Iris pigment epithelial cell (primary cell): ENCODE results near the gene ZNF827.
A peak's percentile ranks its signal among the peaks of the same experiment; 100 is the strongest.

Source experiments
- DNase-seq: peaks from one replicate; pipeline ENCODE4 v3.0.0-alpha.2; 2011; ENCODE audit warnings: low read depth

The ZNF827 gene

DNA sequence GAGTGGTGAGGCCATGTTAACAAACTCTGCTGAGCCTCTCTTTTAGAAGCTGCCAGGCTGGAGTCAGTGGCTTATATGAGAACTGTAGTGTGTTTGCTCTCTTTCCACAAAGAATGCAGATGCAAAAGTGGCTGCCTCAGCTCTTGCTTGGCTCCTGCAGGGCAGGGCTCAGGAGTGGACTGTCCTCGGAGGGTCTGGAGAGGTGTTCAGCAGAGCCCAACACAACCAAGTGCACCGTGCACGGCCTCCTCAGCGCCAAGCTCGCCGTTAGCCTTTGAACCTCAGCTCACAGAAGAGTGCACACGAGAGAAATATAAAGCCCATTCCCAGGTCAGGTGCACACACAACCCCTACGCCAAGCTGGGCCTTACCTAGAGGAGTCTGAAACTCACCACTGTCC, 175.9 kb downstream of the ZNF827 start:
- no peak for DNase-seq

DNA sequence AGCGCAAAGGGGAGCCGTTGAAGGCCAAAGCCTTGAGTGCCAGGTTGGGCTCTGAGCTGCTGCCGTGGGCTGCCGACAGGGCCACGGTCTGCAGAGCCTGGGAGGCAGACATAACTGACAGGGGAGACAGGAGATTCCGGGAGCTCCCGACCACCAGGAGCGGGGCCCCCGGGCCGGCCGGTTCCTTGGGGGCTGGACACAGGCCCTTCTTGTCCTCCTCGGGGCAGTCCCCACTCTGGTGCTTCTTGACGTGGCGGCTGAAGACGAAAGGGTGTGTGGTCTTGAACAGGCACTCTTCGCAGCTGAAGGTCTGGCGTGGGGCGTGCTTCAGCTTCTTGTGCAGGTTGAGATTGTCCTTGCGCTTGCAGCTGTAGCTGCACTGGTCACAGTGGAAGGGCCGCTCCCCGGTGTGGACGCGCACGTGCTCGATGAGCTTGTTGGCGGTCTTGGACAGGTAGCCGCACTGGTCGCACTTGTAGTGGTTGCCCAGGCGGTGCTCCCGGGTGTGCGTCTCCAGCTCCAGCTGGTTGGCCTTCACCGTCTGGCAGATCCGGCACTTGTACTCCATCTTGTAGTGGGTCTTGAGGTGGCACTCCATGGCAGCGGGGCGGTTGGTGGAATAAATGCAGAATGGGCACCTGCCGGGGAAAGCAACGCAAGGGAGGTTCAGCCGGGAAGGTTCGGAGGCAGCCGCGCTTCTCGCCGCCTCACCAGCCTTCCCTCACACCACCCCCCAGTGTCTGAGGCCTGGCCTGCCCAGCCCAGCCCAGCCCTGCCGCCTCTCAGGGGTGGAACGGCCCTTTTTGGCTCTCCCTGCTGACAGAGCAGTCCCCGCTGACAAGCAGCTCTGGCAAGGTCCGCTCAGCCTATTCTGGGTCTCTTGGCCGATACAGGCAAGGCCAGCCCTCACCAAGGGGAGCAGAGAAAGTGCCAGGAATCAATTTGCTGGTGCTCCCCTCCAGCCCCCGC, 177.4 kb downstream of the ZNF827 start:
- DNase-seq, result no peak

GRCh38 chr4:145760176-145760575, 178.4 kb downstream of the ZNF827 start:
- no peak for DNase-seq

DNA sequence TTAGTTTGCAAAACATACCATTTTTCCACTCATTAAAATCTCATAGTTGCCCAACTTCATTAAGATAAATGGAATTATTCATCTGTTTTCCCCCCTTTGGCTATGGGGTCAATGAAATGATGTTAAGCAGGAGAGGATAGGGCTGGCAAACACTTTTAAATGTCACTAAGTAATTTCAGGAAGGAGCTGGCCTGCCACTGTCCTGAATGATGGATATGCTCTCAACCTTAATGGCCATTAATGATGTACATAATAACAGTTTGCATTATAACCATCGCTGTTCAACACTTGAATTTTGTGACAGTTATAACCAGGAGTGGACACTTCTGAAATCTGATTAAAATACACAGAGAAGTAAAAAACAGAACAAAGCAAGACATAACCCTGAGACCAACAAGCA, 181.4 kb downstream of the ZNF827 start:
- no peak for DNase-seq

DNA sequence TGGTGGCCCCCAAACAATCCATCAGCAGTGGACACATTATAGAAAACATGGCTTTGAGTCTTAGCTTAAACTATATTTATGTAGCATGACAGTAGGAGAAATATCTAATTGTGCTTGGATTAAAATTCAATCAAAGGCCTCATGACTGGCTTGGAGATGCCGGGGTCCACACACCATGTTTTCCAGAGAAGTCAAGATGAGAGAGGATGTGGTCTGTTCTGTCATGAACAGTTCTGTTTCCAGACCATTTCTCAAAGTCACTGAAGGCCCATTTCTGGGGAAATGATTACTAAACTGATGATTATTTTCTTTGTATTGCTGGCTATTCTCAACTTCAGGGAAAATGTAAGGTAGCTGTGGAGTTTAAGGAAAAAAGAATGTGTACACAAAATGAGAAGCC, 182.4 kb downstream of the ZNF827 start:
- DNase-seq, result no peak

GRCh38 chr4:145755802-145756201, 182.8 kb downstream of the ZNF827 start:
- DNase-seq, result peak; percentile 62

- DNase-seq, result no peak
Observed at GRCh38 chr4:145743641-145744040, 195.0 kb downstream of the ZNF827 start.

DNA sequence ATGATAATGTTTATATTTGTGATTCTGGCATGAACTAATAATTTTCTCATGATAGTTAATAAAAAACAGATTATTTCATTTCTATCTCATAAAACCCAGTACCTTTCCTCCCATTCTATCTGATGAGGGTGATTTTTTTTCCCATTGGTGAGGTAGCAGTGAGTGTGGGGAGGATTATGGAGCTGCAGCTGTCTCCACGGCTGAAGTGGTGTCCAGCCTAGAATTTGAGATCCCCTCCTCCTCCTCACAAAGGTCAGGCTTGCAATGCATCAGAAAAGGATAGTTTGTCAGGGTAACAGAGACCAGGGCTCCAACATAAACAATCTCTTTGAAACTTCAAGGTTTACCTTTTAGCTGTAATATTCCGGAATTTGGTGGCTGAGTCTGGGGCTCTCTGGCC, 197.8 kb downstream of the ZNF827 start:
- no peak for DNase-seq

DNA sequence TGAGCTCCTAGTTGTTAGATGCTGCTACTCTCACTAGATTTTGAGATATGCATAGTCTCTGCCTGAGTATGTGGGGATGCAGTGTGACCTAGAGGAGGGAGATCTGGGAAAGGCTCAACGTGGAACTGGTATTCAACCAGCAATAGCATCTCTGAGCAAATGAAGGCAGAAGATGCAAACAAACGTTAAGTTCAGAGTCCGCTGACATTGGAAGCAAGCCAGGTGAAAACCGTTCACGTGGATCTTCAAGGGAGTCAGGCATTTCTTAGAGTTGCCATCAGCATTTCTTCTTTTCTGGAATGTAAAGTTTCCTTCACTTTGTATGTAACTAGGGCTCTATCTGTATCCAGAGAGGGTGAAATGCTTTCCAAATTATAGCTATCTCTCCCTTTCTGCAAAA, 198.8 kb downstream of the ZNF827 start:
- peak; percentile 56 for DNase-seq

DNA sequence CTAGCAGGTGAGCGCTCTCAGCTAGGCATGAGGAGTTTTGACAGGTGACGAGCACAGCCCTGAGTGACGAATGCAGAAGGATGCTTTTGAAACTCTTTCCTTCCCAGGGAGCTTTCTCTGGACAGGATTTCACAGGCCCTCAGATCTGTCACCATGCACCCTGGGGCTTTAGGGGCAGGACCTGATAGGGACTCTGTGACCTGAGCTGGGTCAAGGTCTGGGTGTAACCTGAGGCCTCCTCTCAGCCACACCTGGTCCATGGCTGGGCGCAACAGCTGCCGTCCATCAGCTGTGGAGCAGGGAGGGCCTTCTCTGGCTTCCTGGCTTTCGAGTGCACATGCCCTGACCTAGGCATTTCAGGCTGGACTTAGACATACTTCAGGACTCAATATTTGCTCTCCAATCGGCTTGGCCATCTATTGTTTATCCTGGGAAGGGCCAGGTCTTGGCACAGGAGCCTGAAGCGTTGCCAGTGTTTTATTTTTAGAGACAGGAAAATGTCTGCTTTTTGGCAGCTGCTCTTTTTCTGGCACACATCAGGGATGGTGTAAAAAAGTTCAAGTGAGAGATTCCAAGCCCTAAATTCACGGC, 202.3 kb downstream of the ZNF827 start:
- no peak for DNase-seq

DNA sequence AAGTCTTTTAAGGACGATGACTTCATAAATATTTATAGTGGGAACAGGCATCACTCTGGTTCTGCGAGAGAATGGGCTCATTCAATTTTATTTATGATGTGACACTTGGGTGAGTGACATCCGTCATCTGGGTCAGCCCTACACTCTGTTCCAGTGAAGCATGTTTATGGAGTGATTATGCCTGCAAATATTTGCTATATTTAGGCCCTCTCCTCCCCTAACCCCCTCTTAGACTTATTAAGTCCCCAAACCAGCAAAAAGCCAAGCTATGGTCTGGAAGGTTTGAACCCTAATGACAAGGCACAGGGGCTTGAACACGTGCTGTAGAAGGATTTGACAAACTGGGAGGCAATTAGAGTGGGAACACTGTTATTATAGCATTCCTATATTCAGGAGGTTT, 202.8 kb downstream of the ZNF827 start:
- DNase-seq, result no peak

DNA sequence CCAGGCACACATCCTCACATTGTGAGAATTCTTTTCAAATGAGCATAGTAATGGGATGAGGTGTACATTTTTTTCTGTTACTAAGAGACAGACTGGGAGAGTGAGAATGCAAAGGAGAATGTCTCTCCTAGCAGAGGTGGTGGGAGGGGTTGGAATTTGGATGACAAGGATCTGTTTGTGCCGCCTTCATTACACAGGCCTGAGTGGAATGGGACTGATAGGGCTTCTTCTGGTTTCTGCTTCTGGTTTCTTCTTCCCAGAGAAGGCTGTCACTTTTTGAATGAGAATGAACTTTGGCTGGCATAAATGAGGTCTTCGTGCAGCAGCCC, 203.3 kb downstream of the ZNF827 start:
- peak; percentile 97 for DNase-seq

DNA sequence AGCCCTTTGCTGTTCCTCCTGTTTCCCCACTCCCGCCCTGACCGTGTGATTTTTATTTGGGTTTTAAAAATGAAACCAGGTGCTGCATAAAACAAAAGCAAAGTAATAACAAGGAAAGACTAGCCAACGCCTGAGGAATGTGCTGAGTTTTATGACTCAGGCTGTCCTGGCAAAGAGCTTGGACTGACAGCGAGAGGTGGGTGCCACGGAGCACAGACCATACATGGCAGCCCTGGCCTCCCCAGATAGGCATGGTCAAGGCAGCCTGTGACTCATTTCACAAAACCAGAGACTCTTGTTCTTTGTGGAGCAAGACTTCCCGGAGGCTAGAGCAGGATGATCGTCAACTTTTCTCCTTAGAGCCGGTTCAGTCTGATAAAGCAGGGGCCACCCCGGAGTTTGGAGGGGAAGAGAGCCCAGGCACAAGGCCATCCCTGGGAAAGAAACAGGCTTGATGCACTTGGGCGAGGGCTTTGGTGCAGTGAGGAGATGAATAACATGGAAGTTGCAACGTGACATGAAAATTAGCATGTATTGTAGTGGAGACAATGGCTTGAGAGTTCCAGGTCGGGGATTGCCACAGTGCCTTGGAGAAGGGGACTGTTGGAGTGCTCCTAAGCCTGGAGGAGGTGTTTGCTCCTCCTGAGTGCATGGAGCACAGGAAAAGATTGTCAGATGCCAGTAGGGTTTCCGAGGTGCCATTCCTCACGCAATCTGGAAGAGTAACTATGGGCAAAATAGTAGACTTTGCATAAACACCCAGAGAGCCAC, 203.9 kb downstream of the ZNF827 start:
- DNase-seq, result peak; percentile 98

DNA sequence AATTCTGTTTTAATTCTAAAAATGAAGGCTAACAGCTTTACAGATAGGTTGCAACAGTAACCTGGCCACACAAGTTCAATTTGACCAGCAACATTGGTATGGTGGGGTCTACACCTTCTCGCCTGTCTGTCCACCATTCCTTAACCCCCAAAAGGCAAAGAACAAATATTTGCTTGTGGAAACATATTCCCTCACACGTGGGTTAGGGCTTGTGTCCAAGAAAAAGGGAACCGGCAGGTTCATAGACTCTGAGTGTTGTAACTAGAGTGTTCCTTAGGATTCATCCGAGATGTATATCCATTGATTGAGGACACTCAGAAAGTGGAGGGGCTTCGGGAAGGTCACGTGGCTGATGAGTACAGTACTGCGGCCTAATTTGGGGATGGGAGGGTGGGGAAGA, 204.6 kb downstream of the ZNF827 start:
- DNase-seq, result peak; percentile 36

- peak; percentile 97 for DNase-seq
Observed at GRCh38 chr4:145732895-145733880, 205.4 kb downstream of the ZNF827 start.

GRCh38 chr4:145732001-145732815, 206.4 kb downstream of the ZNF827 start:
- DNase-seq, result no peak

- peak; percentile 18 for DNase-seq
Observed at GRCh38 chr4:145731028-145731427, 207.6 kb downstream of the ZNF827 start.

GRCh38 chr4:145730026-145730425, 208.6 kb downstream of the ZNF827 start:
- DNase-seq, result no peak

- DNase-seq, result no peak
Observed at GRCh38 chr4:145723336-145723735, 215.3 kb downstream of the ZNF827 start.

DNA sequence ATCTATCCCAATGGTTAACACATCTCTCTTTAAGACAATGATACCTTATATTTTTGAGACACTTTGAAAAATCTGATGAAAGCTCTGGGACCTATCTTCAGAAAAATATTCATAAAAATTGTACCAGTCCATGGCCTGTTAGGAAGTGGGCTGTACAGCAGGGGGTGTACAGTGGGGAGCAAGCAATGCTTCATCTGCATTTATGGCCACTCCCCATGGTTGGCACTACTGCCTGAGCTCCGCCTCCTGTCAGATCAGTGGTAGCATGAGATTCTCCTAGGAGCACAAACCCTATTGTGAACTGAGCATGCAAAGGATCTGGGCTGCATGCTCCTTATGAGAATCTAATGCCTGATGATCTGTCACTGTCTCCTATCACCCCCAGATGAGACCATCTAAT, 216.1 kb downstream of the ZNF827 start:
- DNase-seq, result no peak

- no peak for DNase-seq
Observed at GRCh38 chr4:145720656-145721055, 218.0 kb downstream of the ZNF827 start.
